ENCODE data around the gene ZMYM2. TPM values are rescaled to one million over a fixed set of nuclear protein-coding genes. Genes with fewer than 3 reads are reported as not detected.

ZMYM2 gene
- total RNA-seq, 2 donors from 2014 or later = 94.2 to 102 TPM

DNA sequence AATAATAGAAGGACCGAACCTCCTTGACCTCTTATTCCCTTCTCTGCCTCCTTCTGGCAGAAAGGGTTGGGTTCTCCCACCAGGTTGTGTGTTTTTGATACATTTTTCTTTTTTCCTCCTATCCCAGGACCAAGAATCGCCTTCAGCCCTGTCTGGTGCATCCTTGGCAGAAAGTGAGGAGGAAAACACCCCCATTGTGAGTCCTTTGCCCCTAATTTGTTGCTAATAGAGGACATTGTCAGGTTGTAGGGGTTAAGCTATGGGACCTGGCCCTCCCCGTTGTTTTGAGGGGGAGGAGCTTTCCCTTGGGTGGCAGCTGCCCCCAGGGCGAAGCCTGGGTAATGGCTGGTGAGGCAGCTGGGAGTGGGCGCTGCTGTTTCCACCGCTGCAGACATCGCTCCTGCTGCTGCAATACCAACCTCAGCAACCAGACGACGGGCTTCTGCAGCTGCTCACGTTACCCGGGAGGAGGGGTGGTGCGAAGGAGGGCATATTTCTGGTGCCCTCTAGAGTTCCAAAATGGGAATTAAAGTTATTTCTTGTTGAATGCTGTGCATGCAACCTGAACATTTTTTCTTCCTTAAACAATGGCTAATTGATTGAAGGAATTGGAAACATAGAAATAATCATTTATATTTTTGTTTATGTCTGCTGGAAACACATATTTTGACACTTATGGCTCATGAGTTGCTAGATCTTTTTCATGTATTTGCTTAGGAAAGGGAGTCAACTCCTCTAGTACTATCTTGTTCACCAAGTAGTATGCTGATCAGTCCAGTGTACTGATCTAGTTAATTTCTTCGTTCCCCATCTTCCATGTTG is 1.5 kb downstream of the ZMYM2 start:
- Histone ChIP-seq H3K27me3 (replicated peaks; ENCODE audit: insufficient read depth) (no peaks in the 10 kb centered on the region), H3K36me3 (peaks cover 2% of the 10 kb centered on the region), H3K4me3 (peak overlapping the region; percentile 84), H3K27ac (peak overlapping the region; percentile 95 to 96), H3K4me1 (ENCODE audit: control insufficient read depth in 1 of 2, low read depth in 2 of 2) (peaks cover 31 to 40% of the 10 kb centered on the region in 2 donors), H3K9me3 (no peaks in the 10 kb centered on the region)
- DNase-seq (ENCODE audit: low spot score) = peak; percentile 67
- TF ChIP-seq, protein P1, sequence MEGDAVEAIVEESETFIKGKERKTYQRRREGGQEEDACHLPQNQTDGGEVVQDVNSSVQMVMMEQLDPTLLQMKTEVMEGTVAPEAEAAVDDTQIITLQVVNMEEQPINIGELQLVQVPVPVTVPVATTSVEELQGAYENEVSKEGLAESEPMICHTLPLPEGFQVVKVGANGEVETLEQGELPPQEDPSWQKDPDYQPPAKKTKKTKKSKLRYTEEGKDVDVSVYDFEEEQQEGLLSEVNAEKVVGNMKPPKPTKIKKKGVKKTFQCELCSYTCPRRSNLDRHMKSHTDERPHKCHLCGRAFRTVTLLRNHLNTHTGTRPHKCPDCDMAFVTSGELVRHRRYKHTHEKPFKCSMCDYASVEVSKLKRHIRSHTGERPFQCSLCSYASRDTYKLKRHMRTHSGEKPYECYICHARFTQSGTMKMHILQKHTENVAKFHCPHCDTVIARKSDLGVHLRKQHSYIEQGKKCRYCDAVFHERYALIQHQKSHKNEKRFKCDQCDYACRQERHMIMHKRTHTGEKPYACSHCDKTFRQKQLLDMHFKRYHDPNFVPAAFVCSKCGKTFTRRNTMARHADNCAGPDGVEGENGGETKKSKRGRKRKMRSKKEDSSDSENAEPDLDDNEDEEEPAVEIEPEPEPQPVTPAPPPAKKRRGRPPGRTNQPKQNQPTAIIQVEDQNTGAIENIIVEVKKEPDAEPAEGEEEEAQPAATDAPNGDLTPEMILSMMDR (IDR thresholded peaks at IDR 0.05) = peak; percentile 92
- ATAC-seq (ENCODE audit: insufficient number of reproducible peaks, low FRiP score, low read depth) = no peak

DNA sequence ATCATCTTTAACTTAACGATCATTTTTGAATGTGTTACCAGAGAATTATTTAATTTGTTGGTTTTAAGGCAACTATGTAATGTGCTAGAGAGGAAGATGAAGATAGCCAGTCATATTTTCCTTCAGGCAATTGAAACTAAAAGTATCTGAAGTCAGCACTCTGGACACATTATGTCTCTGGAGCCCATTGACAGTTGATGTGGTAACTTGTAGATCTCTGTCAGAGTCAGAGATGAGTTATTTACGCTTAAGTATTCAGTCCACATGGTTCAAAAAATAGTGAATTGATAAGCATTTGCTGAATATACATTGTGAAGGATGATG is 2.1 kb downstream of the ZMYM2 start:
- Histone ChIP-seq H3K4me1 (ENCODE audit: control insufficient read depth in 1 of 2, low read depth in 2 of 2) (peaks cover 31 to 43% of the 10 kb centered on the region in 2 donors), H3K27me3 (replicated peaks; ENCODE audit: insufficient read depth) (no peaks in the 10 kb centered on the region), H3K9me3 (no peaks in the 10 kb centered on the region), H3K27ac (peak overlapping the region in 1 of 2 donors; percentile 6), H3K4me3 (peak overlapping the region; percentile 84), H3K36me3 (peaks cover 2% of the 10 kb centered on the region)
- TF ChIP-seq, protein P1 (IDR thresholded peaks at IDR 0.05) = no peak
- DNase-seq (ENCODE audit: low spot score) (no peak), ATAC-seq (ENCODE audit: insufficient number of reproducible peaks, low FRiP score, low read depth) (no peak)

DNA sequence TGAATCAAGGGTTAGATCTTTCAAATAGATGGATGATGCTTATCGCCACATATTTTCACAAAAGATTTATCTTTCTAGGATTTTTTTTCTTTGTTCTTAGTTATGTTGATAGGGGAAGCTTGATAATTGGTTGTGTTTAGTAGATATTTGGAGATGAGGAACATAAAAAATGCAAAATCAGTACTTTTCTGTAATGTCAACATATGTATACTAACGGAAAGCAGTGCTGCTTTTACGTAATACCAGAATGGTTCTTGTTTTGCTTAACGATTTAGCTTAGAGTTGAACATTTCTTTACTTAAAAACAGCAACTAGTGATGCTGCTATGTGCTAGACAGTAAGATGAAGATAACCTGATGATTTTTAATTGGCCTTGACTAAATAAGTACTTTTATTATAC is 3.0 kb downstream of the ZMYM2 start:
- H3K36me3 ChIP-seq = peaks cover 2% of the 10 kb centered on the region
- H3K4me3 ChIP-seq = no peak overlapping the region
- DNase-seq (ENCODE audit: low spot score) (no peak), ATAC-seq (ENCODE audit: insufficient number of reproducible peaks, low FRiP score, low read depth) (no peak)
- peaks cover 31 to 43% of the 10 kb centered on the region in 2 donors for H3K4me1 ChIP-seq (ENCODE audit: control insufficient read depth in 1 of 2, low read depth in 2 of 2)
- H3K27ac ChIP-seq = peak overlapping the region in 1 of 2 donors; percentile 6
- H3K27me3 ChIP-seq (replicated peaks; ENCODE audit: insufficient read depth) = no peaks in the 10 kb centered on the region
- TF ChIP-seq, protein P1 (IDR thresholded peaks at IDR 0.05) = no peak
- no peaks in the 10 kb centered on the region for H3K9me3 ChIP-seq

DNA sequence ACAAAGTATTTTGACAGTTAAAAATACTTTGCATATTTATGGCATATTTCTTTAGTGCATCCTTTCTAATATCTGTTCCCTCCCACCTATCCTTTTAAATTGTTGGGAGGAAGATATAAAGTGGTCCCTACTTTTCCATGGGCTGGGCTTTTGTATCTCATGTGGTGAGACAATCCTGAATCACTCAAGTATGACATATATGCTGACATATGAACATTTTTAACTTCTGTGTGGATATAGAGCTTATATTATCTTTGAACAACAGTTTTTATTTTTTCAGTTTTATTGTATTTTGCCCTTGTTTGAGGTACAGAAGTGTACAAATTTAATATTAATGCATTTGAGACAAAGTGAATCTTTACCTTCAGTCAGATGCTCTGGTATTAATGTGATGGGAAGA is 3.4 kb downstream of the ZMYM2 start:
- TF ChIP-seq, protein P1 (IDR thresholded peaks at IDR 0.05) = no peak
- H3K9me3 ChIP-seq = no peaks in the 10 kb centered on the region
- no peak for DNase-seq (ENCODE audit: low spot score)
- H3K27ac ChIP-seq = no peak overlapping the region
- H3K4me1 ChIP-seq (ENCODE audit: control insufficient read depth in 1 of 2, low read depth in 2 of 2) = peaks cover 31 to 43% of the 10 kb centered on the region in 2 donors
- no peak for ATAC-seq (ENCODE audit: insufficient number of reproducible peaks, low FRiP score, low read depth)
- peak overlapping the region; percentile 22 for H3K4me3 ChIP-seq
- H3K27me3 ChIP-seq (replicated peaks; ENCODE audit: insufficient read depth) = no peaks in the 10 kb centered on the region
- H3K36me3 ChIP-seq = peaks cover 2% of the 10 kb centered on the region

DNA sequence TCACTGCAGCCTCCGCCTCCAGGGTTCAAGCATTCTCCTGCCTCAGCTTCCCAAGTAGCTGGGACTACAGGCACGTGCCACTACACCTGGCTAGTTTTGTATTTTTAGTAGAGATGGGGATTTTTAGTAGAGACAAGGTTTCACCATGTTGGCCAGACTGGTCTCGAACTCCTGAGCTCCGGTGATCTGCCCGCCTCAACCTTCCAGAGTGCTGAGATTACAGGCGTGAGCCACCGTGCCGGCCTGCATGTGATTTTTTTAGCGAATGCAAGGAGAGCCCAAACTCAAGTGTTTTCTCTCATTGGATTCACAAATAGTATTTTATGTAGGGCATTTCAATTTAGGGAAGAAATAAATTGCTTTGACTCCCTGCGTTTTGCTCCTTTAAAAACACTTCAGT is 4.4 kb downstream of the ZMYM2 start:
- Histone ChIP-seq H3K36me3 (peaks cover 4% of the 10 kb centered on the region), H3K4me3 (no peak overlapping the region), H3K27me3 (replicated peaks; ENCODE audit: insufficient read depth) (no peaks in the 10 kb centered on the region), H3K9me3 (no peaks in the 10 kb centered on the region), H3K27ac (no peak overlapping the region), H3K4me1 (ENCODE audit: control insufficient read depth in 1 of 2, low read depth in 2 of 2) (peaks cover 31 to 43% of the 10 kb centered on the region in 2 donors)
- TF ChIP-seq, protein P1 (IDR thresholded peaks at IDR 0.05) = no peak
- DNase-seq (ENCODE audit: low spot score) = no peak
- no peak for ATAC-seq (ENCODE audit: insufficient number of reproducible peaks, low FRiP score, low read depth)
